Ecto neural progenitor cell (in vitro differentiated cells): ENCODE data around the gene TRIP13.
A peak's percentile ranks its signal among the peaks of the same experiment; 100 is the strongest.
"Not testable (repeated sequence)": the region's sequence is repeated elsewhere in the genome, so short reads cannot be mapped to it uniquely, and the experiment has no call there.

Source experiments
- DNase-seq: peaks from one replicate; pipeline ENCODE4 v3.0.0-alpha.2; 2018; ENCODE audit warnings: low spot score

Gene TRIP13

DNA sequence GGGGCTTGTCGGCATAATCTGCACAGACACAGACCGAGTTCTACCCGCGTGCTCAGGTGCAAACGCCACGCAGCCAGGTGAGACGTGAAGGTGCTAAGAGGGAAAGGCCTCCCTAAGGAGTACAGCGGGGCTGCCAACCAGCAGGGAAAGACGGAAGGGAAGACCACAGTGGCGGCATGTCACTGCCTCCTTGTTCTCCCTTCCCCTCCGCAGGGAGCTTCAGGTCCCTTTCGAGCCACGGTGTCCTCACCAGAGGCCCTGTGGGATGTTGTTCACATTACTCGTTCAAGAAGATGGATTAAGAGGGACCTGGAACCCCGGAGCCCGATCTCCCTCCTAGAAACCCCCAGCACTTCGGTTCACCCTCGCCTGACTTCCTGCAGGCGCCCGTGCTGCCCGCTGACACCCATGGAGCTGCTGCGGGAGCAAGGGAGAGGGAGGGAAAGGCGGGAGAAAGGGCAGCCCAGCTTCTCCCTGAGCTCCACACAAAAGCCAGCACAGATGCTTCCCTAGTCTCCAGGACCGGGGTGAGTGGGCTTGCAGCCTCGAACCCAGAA, 769 bp upstream of the TRIP13 start:
- no peak for DNase-seq

DNA sequence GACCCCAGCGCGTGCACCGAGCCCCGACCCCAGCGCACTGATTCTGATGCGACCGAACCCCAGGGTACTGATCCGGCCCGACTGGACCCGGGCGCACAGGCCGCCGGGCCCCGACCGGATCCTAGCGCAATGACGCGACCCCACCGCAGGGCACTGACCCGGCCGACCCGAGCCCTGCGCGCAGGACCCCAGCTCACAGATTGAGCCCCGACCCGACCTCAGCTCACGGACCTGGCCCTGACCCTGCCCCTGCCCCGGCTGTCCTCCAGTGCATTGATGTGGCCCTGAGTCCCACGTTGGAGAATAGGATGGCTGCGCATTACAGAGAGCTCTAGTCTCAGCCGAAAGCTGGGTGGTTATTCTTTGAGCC, 438 bp downstream of the TRIP13 start:
- DNase-seq = no peak

DNA sequence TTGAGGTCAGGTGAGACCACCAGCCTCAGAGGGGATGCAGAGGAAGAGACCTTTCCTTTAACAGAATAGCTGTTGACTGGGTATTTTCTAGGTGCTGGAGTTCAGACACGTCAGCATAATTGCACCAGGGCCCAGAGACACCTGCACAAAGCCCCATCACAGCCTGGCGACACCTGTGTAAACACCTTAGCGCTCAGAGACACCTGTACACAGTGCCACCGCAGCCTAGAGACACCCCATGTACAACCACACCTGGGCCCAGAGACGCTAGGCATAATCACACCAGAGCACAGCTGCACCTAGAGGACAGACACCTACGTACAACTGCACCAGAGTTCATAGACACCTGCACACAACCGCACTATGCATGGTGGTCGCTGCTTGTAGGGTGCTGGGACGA, 1.0 kb downstream of the TRIP13 start:
- DNase-seq = no peak

DNA sequence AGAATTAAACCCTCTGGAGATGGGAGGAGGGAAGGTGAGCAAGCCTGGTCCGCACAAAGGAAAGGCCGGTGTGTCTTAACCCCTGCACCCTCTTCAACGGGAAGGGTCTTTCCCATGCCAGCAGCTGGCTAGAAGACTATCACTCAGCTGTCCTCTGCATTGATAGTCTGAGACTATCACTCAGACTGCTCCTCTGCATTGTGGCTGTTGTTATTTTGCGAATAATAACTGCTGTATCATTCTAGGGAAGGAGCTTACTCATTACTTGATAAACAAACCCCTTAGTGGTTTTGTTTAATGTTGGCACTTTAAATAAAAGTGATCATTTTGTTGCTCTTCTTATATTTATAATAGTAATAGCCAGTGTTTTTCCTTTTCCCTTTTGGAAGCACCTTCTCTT, 8.1 kb downstream of the TRIP13 start:
- DNase-seq = no peak

DNA sequence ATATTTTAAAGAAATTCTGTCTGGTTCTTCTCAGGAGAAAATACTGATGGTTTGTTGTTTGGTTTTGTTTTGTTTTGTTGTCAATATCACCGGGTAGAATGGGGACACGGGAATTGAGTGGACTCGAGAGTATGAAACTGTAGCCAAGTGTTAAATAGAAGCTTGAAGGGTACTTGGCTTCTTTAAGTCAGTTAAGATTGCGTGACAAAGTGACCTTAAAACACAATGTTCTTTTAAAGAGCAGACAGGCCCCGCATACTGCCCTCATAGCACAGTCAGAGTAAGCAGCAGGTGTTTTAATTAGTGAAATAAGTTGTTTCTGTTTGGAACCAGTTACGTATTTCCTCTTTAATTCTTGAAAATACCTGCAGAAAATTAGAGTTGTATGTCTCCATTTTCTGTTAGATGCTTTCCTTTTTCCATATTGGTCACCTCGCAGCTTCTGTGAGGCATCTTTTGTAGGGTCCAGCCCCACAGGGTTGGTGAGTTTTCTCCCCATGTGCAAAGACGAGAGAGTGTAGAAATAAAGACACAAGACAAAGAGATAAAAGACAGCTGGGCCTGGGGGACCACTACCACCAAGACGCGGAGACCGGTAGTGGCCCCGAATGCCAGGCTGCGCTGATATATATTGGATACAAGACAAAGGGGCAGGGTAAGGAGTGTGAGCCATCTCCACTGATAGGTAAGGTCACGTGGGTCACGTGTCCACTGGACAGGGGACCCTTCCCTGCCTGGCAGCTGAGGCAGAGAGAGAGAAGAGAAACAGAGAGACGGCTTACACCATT, 9.6 kb downstream of the TRIP13 start:
- DNase-seq = no peak

DNA sequence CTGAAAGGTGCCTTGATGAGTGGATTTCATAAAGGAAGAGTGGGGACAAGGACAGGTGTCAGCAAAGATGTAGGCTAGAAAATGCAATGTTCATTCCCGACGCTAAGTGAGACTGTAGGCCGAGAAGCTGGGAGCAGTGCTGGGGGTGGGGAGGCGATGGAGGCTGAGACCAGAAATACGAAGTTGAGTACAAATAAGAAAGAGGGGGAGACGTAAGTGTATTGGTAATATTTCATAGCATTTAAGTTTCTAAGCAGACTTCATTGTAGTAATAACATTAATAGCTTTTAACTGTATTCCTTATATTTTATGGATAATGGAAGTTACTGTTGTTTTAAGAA, 11.0 kb downstream of the TRIP13 start:
- no peak for DNase-seq

DNA sequence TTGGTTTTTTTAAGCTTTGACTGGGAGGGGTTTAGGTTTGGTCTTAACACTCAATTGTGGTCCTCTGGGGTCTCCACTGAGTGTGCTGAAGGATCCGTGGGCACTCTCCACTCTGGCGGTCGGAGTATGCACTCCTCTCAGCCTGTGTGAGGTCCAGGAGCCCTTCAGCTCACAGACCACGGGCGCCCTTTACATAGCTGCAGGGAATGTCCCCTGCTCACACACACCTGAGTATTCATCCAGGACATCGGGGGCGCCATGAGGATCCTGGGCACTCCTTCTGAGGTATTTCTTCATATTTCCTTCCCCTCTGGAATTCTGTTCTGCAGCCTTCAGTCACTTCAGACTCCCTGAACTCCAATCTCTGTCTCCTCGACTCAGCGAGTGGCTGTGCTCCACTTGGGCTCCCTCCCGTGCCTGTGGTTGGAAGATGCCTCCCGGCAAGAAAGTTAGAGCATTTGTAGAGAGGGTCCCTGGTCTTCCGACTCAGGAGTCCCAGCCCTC, 12.5 kb downstream of the TRIP13 start:
- no peak for DNase-seq

- DNase-seq = no peak
These were observed 14.8 kb downstream of the TRIP13 start for GRCh38 chr5:907366-907910.

GRCh38 chr5:908172-908571, 15.5 kb downstream of the TRIP13 start:
- no peak for DNase-seq

DNA sequence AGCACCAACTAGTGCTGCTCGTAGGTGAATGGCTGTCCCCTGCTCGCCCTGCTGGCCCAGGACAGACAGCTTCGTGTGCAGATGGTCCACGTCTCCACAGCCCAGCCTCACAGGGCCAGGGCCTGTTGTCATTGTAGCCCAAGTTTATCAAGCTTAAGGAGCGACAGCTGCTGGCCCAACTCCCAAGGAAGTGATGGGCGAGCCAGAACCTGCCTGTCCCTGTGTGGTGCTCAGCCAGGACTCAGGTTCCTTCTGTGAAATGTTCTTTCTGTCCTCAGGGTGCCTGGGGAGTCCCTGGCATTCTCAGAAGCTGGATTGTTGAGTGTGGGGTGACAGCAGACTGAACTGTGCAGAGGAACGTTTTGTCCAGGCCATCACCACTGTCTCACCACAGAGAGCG, 16.4 kb downstream of the TRIP13 start:
- no peak for DNase-seq

GRCh38 chr5:909994-910768, 17.5 kb downstream of the TRIP13 start:
- DNase-seq = no peak

DNA sequence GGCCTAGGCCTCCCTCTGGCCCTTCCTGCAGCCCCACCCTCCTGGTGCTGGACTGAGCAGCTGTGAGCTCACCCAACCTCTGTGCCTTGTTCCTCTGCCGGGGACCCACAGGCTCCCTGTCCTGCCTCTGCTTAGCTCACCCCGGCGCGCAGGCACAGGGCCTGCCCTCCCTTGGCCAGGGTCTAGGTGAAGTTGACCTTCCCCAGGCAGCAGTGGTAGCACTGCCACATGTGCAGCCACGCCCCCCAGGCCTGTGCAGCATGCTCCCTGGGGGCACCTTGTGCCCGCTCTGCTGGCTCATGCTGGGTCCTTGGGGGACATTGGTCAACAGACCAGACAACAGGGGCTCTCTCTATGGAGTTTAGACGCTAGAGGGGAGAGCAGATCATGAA, 18.1 kb downstream of the TRIP13 start:
- no peak for DNase-seq

- DNase-seq = no peak
These were observed 18.9 kb downstream of the TRIP13 start for GRCh38 chr5:911601-912000.

GRCh38 chr5:912280-913091, 19.8 kb downstream of the TRIP13 start:
- peak; percentile 62 for DNase-seq

GRCh38 chr5:914174-914573, 21.5 kb downstream of the TRIP13 start:
- DNase-seq = no peak

DNA sequence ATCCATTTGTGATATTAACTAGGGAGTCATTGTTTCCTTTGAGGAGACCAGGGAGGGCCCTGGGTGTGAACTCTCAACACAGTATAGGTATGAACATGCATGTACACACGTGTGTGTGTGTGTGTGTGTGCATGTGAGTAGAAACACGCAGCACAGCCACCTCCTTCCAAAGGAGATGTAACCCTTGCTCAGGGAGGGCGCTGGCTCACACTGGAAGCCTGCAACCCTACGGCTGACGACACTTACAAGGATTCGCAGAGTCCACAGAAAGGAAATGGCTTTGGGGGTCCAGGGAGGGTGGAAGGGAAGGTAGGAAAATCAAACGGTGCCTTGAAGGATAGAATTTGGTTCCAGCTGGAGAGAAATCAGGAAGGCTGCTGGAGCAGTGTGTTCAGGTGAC, 21.9 kb downstream of the TRIP13 start:
- no peak for DNase-seq

- not testable (repeated sequence) for DNase-seq
These were observed 22.7 kb downstream of the TRIP13 start for GRCh38 chr5:915346-915745.

DNA sequence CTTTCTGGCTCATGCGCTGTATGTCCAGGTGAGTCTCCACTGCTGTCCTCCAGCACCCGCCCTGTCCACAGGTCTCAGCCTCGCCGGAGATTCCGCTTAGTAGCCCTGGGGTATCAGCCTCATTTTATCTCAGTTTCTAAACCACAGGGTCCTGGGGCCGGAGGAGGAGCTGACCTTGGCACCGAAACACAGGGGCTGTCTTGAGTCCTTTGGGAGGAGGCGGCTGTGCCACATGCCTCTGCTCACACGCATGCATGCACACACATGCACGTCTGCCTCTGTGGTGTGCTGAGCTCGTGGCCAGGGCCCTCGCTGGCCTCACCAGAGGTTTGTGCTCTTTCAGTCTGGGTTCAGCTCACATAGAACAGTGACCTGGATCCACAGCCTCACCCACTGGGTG, 23.3 kb downstream of the TRIP13 start:
- no peak for DNase-seq

GRCh38 chr5:916441-917293, 24.0 kb downstream of the TRIP13 start:
- DNase-seq = peak; percentile 23

DNA sequence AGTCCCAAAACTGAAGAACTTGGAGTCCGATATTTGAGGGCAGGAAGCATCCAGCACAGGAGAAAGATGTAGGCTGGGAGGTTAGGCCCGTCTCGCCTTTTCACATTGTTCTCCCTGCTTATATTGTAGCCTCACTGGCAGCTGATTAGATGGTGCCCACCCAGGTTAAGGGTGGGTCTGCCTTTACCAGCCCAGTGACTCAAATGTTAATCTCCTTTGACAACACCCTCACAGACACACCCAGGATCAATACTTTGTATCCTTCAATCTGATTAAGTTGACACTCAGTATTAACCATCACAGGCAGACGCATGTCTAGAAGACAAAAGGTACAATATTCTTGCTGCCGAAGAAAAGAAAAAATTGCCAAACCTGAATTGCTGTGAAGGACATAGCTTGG, 26.0 kb downstream of the TRIP13 start:
- DNase-seq = not testable (repeated sequence)

DNA sequence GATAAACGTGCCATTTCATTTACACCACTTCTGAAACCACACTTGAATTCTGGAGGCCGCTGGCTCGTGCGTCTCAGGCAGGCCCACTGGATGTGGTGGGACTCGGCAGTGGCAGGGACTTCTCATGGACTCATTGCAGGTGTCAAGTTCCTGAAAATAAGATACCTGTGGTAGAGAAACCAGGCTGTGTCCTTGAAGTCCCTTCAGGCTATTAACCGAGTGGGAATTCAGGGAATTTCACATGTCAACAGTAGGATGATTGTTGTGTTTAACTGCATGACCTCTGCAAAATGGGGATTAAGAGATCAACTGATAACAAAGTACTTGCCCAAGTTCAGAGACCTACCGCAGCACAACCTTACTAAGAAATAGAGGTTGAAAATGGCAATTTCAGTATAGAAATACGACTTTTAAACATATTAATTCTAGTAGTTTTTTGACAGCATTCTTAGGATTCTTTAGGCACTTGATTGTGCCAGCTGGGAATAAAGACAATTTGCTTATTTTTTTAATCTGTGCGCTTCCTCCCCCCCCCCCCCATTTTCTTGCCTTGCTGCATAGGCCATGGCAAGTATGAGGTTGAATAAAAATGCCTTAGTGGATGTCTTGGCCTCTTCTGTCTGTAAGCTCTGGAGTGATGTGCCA, 26.8 kb downstream of the TRIP13 start:
- DNase-seq = no peak
